SK-N-SH treated with all-trans-retinoic acid at 6 μM for 48 hours (cell line): Measurements from ENCODE around the gene UGT1A3.

Experiments
- ATAC-seq: fragments of 200-7000 bp; cut with Tn5 transposase; 3 replicates; pipeline ENCODE4 v1.9.1; 2020; ENCODE audit warnings: mild to moderate bottlenecking, moderate library complexity
- ARNTL ChIP-seq: fragments of 450-650 bp; formaldehyde crosslinking; IDR thresholded peaks from 2 replicates; pipeline ENCODE4 v1.5.0; 2020; ENCODE audit warnings: low read depth, mild to moderate bottlenecking, moderate library complexity, borderline replicate concordance
- BACH2 ChIP-seq: fragments of 250-450 bp; sonication (Bioruptor Pico); IDR thresholded peaks from 2 replicates; pipeline ENCODE4 v1.9.0; 2021; ENCODE audit warnings: mild to moderate bottlenecking, borderline replicate concordance
- CSDC2 ChIP-seq: fragments of 250-450 bp; sonication (Bioruptor Pico); IDR thresholded peaks from 2 replicates; pipeline ENCODE4 v1.5.0; 2020; ENCODE audit warnings: mild to moderate bottlenecking, moderate library complexity
- CSRNP3 ChIP-seq: fragments of 250-450 bp; sonication (Bioruptor Pico); IDR thresholded peaks from 2 replicates; pipeline ENCODE4 v1.5.1; 2021; ENCODE audit warnings: mild to moderate bottlenecking, moderate library complexity
- ESRRG ChIP-seq: fragments of 250-450 bp; sonication (Bioruptor Pico); IDR thresholded peaks from 2 replicates; pipeline ENCODE4 v1.6.1; 2021; ENCODE audit warnings: mild to moderate bottlenecking
- GLIS3 ChIP-seq: fragments of 250-450 bp; sonication (Bioruptor Pico); IDR thresholded peaks from 2 replicates; pipeline ENCODE4 v1.5.0; 2020; ENCODE audit warnings: mild to moderate bottlenecking, moderate library complexity
- ISL1 ChIP-seq: fragments of 250-450 bp; sonication (Bioruptor Pico); IDR thresholded peaks from 2 replicates; pipeline ENCODE4 v2.1.2; 2022; ENCODE audit warnings: mild to moderate bottlenecking, moderate library complexity
- OSR1 ChIP-seq: fragments of 250-450 bp; sonication (Bioruptor Pico); IDR thresholded peaks from 2 replicates; pipeline ENCODE4 v1.8.0; 2022; ENCODE audit warnings: moderate library complexity, mild to moderate bottlenecking, inconsistent platforms
- PPARA ChIP-seq: fragments of 250-450 bp; sonication (Bioruptor Pico); IDR thresholded peaks from 2 replicates; pipeline ENCODE4 v1.5.0; 2020; ENCODE audit warnings: mild to moderate bottlenecking, borderline replicate concordance
- RARB ChIP-seq: fragments of 250-450 bp; sonication (Bioruptor Pico); IDR thresholded peaks from 2 replicates; pipeline ENCODE4 v1.8.0; 2021; ENCODE audit warnings: mild to moderate bottlenecking, moderate library complexity
- SNAI2 ChIP-seq: fragments of 250-450 bp; sonication (Bioruptor Pico); IDR thresholded peaks from 2 replicates; pipeline ENCODE4 v1.5.0; 2020; ENCODE audit warnings: mild to moderate bottlenecking, moderate library complexity
- TCF4 ChIP-seq: fragments of 250-450 bp; sonication (Bioruptor Pico); IDR thresholded peaks from 2 replicates; pipeline ENCODE4 v1.8.0; 2021; ENCODE audit warnings: mild to moderate bottlenecking, moderate library complexity, borderline replicate concordance
- TOX ChIP-seq: fragments of 250-450 bp; sonication (Bioruptor Pico); IDR thresholded peaks from 2 replicates; pipeline ENCODE4 v1.8.0; 2021; ENCODE audit warnings: mild to moderate bottlenecking, moderate library complexity, borderline replicate concordance
- ZC3H10 ChIP-seq: fragments of 250-450 bp; sonication (Bioruptor Pico); IDR thresholded peaks from 2 replicates; pipeline ENCODE4 v1.5.1; 2021; ENCODE audit warnings: mild to moderate bottlenecking, moderate library complexity
- ZFP3 ChIP-seq: fragments of 250-450 bp; sonication (Bioruptor Pico); IDR thresholded peaks from 2 replicates; pipeline ENCODE4 v1.5.0; 2020; ENCODE audit warnings: mild to moderate bottlenecking, moderate library complexity
- ZFP30 ChIP-seq: fragments of 450-650 bp; formaldehyde crosslinking; IDR thresholded peaks from 2 replicates; pipeline ENCODE4 v1.5.0; 2022; ENCODE audit warnings: mild to moderate bottlenecking, moderate library complexity
- ZNF565 ChIP-seq: fragments of 450-650 bp; formaldehyde crosslinking; conservative IDR thresholded peaks from 2 replicates; pipeline ENCODE4 v1.5.0; 2020; ENCODE audit warnings: low read depth, mild to moderate bottlenecking, moderate library complexity
- ZNF70 ChIP-seq: fragments of 450-650 bp; formaldehyde crosslinking; IDR thresholded peaks from 2 replicates; pipeline ENCODE4 v1.5.0; 2020; ENCODE audit warnings: mild to moderate bottlenecking, moderate library complexity
- ZNF8 ChIP-seq: fragments of 450-650 bp; formaldehyde crosslinking; IDR thresholded peaks from 2 replicates; pipeline ENCODE4 v1.5.0; 2020; ENCODE audit warnings: mild to moderate bottlenecking, moderate library complexity
- TF ChIP-seq, protein P1 (sequence below): fragments of 250-450 bp; sonication (Bioruptor Pico); IDR thresholded peaks from 2 replicates; pipeline ENCODE4 v1.8.0; 2020; ENCODE audit warnings: mild to moderate bottlenecking, moderate library complexity, borderline replicate concordance
- TF ChIP-seq, protein P2 (sequence below): fragments of 250-450 bp; sonication (Bioruptor Pico); IDR thresholded peaks from 2 replicates; pipeline ENCODE4 v1.5.0; 2020; ENCODE audit warnings: mild to moderate bottlenecking, moderate library complexity
- TF ChIP-seq, protein P3 (sequence below): fragments of 250-450 bp; sonication (Bioruptor Pico); IDR thresholded peaks from 2 replicates; pipeline ENCODE4 v1.8.0; 2021; ENCODE audit warnings: low read depth, mild to moderate bottlenecking, moderate library complexity, borderline replicate concordance

UGT1A3 gene

DNA sequence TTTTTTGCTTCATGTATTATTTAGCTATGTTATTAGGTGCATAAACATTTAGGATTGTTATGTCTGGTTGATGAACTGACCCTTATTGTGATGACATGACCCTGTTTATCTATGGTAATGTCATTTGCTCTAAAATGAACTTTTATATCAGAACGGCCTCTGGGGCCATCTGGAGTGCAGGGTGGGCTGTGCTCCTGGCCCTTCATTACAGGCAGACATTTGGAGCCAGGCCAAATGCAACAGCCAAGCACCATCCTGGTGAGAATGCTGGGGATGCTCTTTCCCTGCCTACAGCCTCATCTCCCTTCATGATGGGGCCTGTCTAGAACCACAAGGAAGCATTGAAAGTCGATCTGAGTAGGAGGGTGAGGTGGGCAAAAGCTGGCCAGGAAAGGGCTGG lies 87.5 kb downstream of the UGT1A3 start:
- peak; percentile 53 for TF ChIP-seq TCF4
- TF ChIP-seq ZNF8, result no peak
- ATAC-seq, result peak; percentile 14; the same call in 1 of the 3 replicates

DNA sequence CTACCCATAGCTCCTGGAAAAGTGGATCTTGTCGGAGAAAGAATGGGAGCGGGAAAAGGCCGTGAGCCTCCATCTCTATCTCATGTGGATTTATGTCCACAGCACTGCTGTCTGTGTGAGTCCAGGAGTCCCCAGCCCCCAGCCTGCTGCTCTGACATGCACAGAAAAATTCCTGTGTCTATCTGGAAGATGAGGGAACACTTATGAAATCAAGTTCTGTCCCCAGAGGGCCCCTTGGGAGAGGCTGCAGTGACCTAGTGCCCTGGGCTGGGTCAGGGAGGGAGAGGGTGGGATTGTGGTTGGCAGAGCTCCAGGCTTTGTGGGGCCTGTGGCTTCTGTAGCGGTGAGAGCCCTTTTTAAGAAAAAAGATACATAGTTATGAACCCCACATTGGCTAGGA lies 87.9 kb downstream of the UGT1A3 start:
- no peak for ATAC-seq
- TF ChIP-seq ESRRG (CRISPR knock-in tag) (no peak), GLIS3 (CRISPR knock-in tag) (no peak), BACH2 (CRISPR knock-in tag) (no peak), ZNF565 (CRISPR knock-in tag) (no peak), ISL1 (no peak), ZC3H10 (CRISPR knock-in tag) (no peak), ZNF8 (no peak), OSR1 (no peak), RARB (CRISPR knock-in tag) (no peak), CSRNP3 (CRISPR knock-in tag) (no peak), ZFP30 (CRISPR knock-in tag) (no peak), ZFP3 (CRISPR knock-in tag) (no peak), PPARA (CRISPR knock-in tag) (no peak)
- TF ChIP-seq, protein P1, sequence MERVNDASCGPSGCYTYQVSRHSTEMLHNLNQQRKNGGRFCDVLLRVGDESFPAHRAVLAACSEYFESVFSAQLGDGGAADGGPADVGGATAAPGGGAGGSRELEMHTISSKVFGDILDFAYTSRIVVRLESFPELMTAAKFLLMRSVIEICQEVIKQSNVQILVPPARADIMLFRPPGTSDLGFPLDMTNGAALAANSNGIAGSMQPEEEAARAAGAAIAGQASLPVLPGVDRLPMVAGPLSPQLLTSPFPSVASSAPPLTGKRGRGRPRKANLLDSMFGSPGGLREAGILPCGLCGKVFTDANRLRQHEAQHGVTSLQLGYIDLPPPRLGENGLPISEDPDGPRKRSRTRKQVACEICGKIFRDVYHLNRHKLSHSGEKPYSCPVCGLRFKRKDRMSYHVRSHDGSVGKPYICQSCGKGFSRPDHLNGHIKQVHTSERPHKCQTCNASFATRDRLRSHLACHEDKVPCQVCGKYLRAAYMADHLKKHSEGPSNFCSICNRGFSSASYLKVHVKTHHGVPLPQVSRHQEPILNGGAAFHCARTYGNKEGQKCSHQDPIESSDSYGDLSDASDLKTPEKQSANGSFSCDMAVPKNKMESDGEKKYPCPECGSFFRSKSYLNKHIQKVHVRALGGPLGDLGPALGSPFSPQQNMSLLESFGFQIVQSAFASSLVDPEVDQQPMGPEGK (CRISPR knock-in tag), result no peak
- TF ChIP-seq, protein P2, sequence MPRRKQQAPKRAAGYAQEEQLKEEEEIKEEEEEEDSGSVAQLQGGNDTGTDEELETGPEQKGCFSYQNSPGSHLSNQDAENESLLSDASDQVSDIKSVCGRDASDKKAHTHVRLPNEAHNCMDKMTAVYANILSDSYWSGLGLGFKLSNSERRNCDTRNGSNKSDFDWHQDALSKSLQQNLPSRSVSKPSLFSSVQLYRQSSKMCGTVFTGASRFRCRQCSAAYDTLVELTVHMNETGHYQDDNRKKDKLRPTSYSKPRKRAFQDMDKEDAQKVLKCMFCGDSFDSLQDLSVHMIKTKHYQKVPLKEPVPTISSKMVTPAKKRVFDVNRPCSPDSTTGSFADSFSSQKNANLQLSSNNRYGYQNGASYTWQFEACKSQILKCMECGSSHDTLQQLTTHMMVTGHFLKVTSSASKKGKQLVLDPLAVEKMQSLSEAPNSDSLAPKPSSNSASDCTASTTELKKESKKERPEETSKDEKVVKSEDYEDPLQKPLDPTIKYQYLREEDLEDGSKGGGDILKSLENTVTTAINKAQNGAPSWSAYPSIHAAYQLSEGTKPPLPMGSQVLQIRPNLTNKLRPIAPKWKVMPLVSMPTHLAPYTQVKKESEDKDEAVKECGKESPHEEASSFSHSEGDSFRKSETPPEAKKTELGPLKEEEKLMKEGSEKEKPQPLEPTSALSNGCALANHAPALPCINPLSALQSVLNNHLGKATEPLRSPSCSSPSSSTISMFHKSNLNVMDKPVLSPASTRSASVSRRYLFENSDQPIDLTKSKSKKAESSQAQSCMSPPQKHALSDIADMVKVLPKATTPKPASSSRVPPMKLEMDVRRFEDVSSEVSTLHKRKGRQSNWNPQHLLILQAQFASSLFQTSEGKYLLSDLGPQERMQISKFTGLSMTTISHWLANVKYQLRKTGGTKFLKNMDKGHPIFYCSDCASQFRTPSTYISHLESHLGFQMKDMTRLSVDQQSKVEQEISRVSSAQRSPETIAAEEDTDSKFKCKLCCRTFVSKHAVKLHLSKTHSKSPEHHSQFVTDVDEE (CRISPR knock-in tag), result no peak
- TF ChIP-seq, protein P3, sequence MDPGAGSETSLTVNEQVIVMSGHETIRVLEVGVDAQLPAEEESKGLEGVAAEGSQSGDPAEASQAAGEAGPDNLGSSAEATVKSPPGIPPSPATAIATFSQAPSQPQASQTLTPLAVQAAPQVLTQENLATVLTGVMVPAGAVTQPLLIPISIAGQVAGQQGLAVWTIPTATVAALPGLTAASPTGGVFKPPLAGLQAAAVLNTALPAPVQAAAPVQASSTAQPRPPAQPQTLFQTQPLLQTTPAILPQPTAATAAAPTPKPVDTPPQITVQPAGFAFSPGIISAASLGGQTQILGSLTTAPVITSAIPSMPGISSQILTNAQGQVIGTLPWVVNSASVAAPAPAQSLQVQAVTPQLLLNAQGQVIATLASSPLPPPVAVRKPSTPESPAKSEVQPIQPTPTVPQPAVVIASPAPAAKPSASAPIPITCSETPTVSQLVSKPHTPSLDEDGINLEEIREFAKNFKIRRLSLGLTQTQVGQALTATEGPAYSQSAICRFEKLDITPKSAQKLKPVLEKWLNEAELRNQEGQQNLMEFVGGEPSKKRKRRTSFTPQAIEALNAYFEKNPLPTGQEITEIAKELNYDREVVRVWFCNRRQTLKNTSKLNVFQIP, result no peak

DNA sequence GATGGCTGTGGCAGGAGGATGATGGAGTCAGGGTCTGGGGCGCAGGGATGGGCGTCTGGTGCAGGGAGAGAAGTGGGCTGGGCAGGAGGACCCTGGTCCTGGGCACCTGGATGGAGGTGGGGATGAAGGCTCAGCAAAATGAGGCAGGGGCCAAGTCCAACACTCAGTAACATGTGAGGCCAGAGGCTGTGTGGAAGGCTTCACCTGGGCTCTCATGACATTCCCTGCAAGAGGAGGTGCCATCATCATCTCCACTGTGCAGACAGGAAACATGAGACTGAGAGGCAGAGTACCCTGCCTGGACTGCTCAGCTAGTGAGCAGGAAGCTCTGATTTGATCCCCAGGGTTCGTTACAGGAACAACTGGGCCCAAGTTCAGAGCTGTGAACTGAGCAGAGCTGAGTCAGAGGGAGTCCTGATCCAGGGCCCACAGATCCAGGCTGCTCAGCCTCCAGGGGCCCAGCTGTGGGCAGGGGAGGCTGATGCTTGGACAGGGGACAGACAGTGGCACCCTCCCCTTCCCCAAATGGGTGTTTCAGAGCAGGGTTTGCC lies 88.6 kb downstream of the UGT1A3 start:
- no peak for ATAC-seq
- TF ChIP-seq GLIS3 (CRISPR knock-in tag) (no peak), PPARA (CRISPR knock-in tag) (no peak), ESRRG (CRISPR knock-in tag) (no peak), ARNTL (CRISPR knock-in tag) (no peak), CSRNP3 (CRISPR knock-in tag) (no peak), CSDC2 (CRISPR knock-in tag) (no peak), RARB (CRISPR knock-in tag) (no peak), SNAI2 (no peak), ZNF8 (no peak), BACH2 (CRISPR knock-in tag) (no peak), ZNF565 (CRISPR knock-in tag) (no peak), TOX (CRISPR knock-in tag) (no peak), ZFP30 (CRISPR knock-in tag) (no peak), OSR1 (no peak), ZC3H10 (CRISPR knock-in tag) (no peak), ZFP3 (CRISPR knock-in tag) (no peak), ZNF70 (no peak), ISL1 (no peak)
- TF ChIP-seq, protein P2 (CRISPR knock-in tag), result no peak
- TF ChIP-seq, protein P3, result no peak
- TF ChIP-seq, all 23 proteins: peak for 0
